HepG2 (cell line): Measurements from ENCODE around the gene SLCO3A1. TPM values are rescaled to one million over a fixed set of nuclear protein-coding genes. Genes with fewer than 3 reads are reported as not detected.

Experiments
- ATAC-seq: fragments of 200-7000 bp; cut with Tn5 transposase; 3 replicates; pipeline ENCODE4 v1.9.1; 2020; ENCODE audit warnings: mild to moderate bottlenecking, moderate library complexity
- BruUV-seq: library from RNA; stranded (reverse); fragments of 400-500 nt; replicated peaks from 2 replicates; lab custom pipeline; 2021; lab: Mats Ljungman, UMichigan
- CTCF ChIA-PET: fragments of 300-600 bp; formaldehyde crosslinking; extraction: SDS; loops from one replicate; lab custom pipeline; 2021; ENCODE audit warnings: low total read pairs, inconsistent platforms, low intra/inter-chr PET ratio; lab: Yijun Ruan, JAX
- POLR2A ChIA-PET: fragments of 350-600 bp; sonication (Branson Sonifier 250); formaldehyde crosslinking; loops from one replicate; lab custom pipeline; 2020; ENCODE audit warnings: antibody characterized with exemption, inconsistent platforms; lab: Yijun Ruan, JAX
- DNase-seq: peaks from one replicate; pipeline ENCODE4 v3.0.0-alpha.2; 2015; ENCODE audit warnings: low spot score
- FAIRE-seq: peaks from 3 replicates; lab custom pipeline; 2011; peaks lifted over from hg19 to GRCh38; lab: Jason Lieb, UNC
- H2AFZ ChIP-seq: one replicate; pipeline ENCODE4 v1.6.1; 2011; ENCODE audit warnings: low read length, inconsistent platforms
- H3K27ac ChIP-seq: fragments of 300-600 bp; 3 replicates; pipeline ENCODE4 v1.8.0; 2011; ENCODE audit warnings: mixed run types, mild to moderate bottlenecking, mixed read lengths, low read length, inconsistent platforms; ENCODE audit not compliant: insufficient read depth; ENCODE audit errors: extremely low read length
- H3K27me3 ChIP-seq, 2 experiments: fragments of 200-600 bp in 1 of 2; 2 replicates in 1 of 2; 3 replicates in 1 of 2; pipeline versions ENCODE4 v1.6.0 to v1.8.0; 2011; ENCODE audit warnings: low read length in 2 of 2, mild to moderate bottlenecking in 2 of 2, moderate library complexity in 2 of 2, inconsistent platforms in 1 of 2; ENCODE audit not compliant: insufficient read depth in 2 of 2, control insufficient read depth in 1 of 2
- H3K36me3 ChIP-seq, 2 experiments: fragments of 200-600 bp in 1 of 2; replicated peaks in 1 of 2; 2 replicates in 1 of 2; 3 replicates in 1 of 2; pipeline versions ENCODE4 v1.5.1 to v1.8.0; 2011; ENCODE audit warnings: low read length in 2 of 2, inconsistent platforms in 1 of 2; ENCODE audit not compliant: insufficient read depth in 2 of 2, control insufficient read depth in 1 of 2
- H3K4me1 ChIP-seq: 2 replicates; pipeline ENCODE4 v1.5.1; 2012; ENCODE audit warnings: low read length, inconsistent platforms; ENCODE audit not compliant: insufficient read depth
- H3K4me2 ChIP-seq: 2 replicates; pipeline ENCODE4 v1.6.0; 2011; ENCODE audit warnings: low read depth, low read length, inconsistent platforms
- H3K4me3 ChIP-seq, 3 experiments: fragments of 200-600 bp in 1 of 3; sonication (generic), shearing (Covaris generic) in 1 of 3; replicated peaks in 1 of 3; 2 replicates each; pipeline ENCODE4 v1.5.1; 2011 to 2016; ENCODE audit warnings: low read length in 3 of 3, inconsistent platforms in 2 of 3, low read depth in 2 of 3, mild to moderate bottlenecking in 2 of 3, control low read depth in 1 of 3, mixed read lengths in 1 of 3; ENCODE audit not compliant: insufficient read depth in 1 of 3
- H3K79me2 ChIP-seq: one replicate; pipeline ENCODE4 v1.6.1; 2011; ENCODE audit warnings: low read length, inconsistent platforms; ENCODE audit not compliant: insufficient read depth
- H3K9ac ChIP-seq: 2 replicates; pipeline ENCODE4 v1.6.0; 2011; ENCODE audit warnings: mild to moderate bottlenecking, low read depth, low read length, inconsistent platforms; ENCODE audit not compliant: insufficient read depth
- H3K9me3 ChIP-seq: 2 replicates; pipeline ENCODE4 v1.5.1; 2012; ENCODE audit warnings: mild to moderate bottlenecking, low read length
- H4K20me1 ChIP-seq: 2 replicates; pipeline ENCODE4 v1.6.0; 2011; ENCODE audit warnings: inconsistent platforms, mild to moderate bottlenecking, low read length, moderate library complexity; ENCODE audit not compliant: insufficient read depth
- CEBPG ChIP-seq: IDR thresholded peaks from 2 replicates; pipeline ENCODE4 v1.6.1; 2016
- U2AF1 ChIP-seq: fragments of 200-400 bp; formaldehyde crosslinking; optimal IDR thresholded peaks from 2 replicates; pipeline ENCODE3; 2017; ENCODE audit warnings: mild to moderate bottlenecking, low read depth, low read length
- ZEB1 ChIP-seq: IDR thresholded peaks from 2 replicates; pipeline ENCODE4 v1.6.1; 2012; ENCODE audit warnings: mild to moderate bottlenecking, low read depth, inconsistent platforms; ENCODE audit not compliant: insufficient replicate concordance
- ZNF138 ChIP-seq: sonication (generic); formaldehyde crosslinking; IDR thresholded peaks from 2 replicates; pipeline ENCODE4 v1.5.0; 2020; ENCODE audit warnings: mild to moderate bottlenecking, low read depth, missing genetic modification reagents
- WGBS: methylation state at CpG from one replicate; pipeline ENCODE4 v1.1.6; 2017; ENCODE audit warnings: low lambda C conversion rate; 5-methylcytosine and 5-hydroxymethylcytosine counted together
- in situ Hi-C: cut with HindIII; loops from 2 replicates; pipeline ENCODE4 v1.10.0; 2017; ENCODE audit warnings: low pct_unique_long_range_greater_than_20kb; ENCODE audit not compliant: extremely low pct_ligation_motif_present
- intact Hi-C: fragments of 100-400 bp; cut with micrococcal nuclease; formaldehyde crosslinking; loops from one replicate; pipeline ENCODE4 v1.10.0; 2022; ENCODE audit not compliant: unreplicated experiment
- polyA plus RNA-seq, 8 experiments: library from polyadenylated mRNA; depleted of rRNA in 3 of 8; stranded (reverse) in 7 of 8; unstranded in 1 of 8; fragments of >200 nt; fragmentation: Illumina TruSeq in 4 of 8; extraction: Trizol in 4 of 8; gene quantifications; 2 replicates each; pipeline versions ENCODE4 v1.2.1 to v1.2.3, GENCODE V29; 2011 to 2016; ENCODE audit warnings: low read depth in 4 of 8, missing spikeins in 1 of 8, mixed read lengths in 1 of 8; ENCODE audit not compliant: insufficient read depth in 1 of 8
- total RNA-seq, 5 experiments: library from RNA; depleted of rRNA; stranded (reverse); fragments of >200 nt; fragmentation: Illumina TruSeq; extraction: Trizol; gene quantifications; 2 replicates each; pipeline ENCODE4 v1.2.3, GENCODE V29; 2016; ENCODE audit warnings: low read depth in 1 of 5
- TF ChIP-seq, protein P1 (sequence below): IDR thresholded peaks from 2 replicates; pipeline ENCODE4 v1.6.1; 2016; ENCODE audit warnings: low read depth, control low read depth
- TF ChIP-seq, protein P2 (sequence below): sonication (generic); formaldehyde crosslinking; IDR thresholded peaks from 2 replicates; pipeline ENCODE4 v1.5.0; 2020; ENCODE audit warnings: missing genetic modification reagents

Gene SLCO3A1
- total and polyA plus RNA-seq, 2 of the 13 experiments (the other 11 are each of a cell fraction or from before 2014, with no cell fraction given) = 0.02 TPM; not detected in 1

DNA sequence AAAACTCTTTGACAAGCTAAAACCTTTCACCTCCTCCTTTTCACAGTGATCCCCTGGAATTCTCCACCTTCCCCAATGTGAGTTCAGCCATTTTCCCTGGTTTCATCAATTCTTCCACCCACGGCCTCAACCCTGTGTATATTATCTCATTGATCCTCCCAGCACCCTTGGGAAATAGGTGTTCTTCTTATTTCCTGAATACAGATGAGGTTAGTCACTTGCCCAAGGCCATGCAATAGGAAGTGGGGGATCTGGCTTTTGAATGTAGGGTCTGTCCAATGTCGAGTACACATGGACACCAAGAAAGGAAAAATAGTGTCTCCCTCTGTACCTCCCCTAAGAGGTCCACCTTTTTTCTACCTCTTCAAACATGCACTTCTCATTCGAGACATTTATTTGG lies 277.4 kb downstream of the SLCO3A1 start (continued):
- TF ChIP-seq, protein P1, sequence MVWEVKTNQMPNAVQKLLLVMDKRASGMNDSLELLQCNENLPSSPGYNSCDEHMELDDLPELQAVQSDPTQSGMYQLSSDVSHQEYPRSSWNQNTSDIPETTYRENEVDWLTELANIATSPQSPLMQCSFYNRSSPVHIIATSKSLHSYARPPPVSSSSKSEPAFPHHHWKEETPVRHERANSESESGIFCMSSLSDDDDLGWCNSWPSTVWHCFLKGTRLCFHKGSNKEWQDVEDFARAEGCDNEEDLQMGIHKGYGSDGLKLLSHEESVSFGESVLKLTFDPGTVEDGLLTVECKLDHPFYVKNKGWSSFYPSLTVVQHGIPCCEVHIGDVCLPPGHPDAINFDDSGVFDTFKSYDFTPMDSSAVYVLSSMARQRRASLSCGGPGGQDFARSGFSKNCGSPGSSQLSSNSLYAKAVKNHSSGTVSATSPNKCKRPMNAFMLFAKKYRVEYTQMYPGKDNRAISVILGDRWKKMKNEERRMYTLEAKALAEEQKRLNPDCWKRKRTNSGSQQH (CRISPR knock-in tag) = no peak
- no peak for TF ChIP-seq CEBPG (CRISPR knock-in tag)

DNA sequence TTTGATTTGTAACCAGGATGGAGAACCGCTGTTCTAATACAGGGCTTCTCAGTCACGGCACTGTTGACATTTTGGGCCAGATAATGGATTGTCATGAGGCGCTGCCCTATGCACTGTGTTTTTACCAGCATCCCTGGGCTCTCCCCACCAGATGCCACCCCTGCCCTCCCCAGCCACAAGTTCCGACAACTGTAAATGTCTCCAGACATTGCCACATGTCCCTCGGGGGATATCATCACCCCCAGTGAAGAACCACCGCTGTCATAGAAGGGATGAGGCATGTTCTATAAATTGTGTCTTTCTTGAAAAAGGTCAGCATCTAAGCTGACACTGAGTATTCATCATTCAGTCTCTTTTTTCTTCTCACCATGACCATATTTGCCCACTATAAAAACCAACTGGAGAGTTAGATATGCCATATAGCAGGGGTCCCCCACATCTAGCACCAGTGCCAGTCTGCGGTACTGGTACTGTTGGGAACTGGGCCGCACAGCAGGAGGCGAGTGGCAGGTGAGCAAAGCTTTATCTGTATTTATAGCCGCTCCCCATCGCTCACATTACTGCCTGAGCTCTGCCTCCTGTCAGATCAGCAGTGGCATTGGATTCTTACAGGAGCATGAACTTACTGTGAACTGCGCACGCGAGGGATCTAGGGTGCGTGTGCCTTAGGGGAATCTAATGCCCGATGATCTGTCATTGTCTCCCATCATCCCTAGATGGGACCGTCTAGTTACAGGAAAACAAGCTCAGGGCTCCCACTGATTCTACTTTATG lies 279.7 kb downstream of the SLCO3A1 start:
- ATAC-seq = no peak
- intact Hi-C loops (no loop called here), in situ Hi-C loops (no loop called here)
- Histone ChIP-seq H3K27ac (no peak overlapping the region), H3K4me2 (no peak overlapping the region), H4K20me1 (no peaks in the 10 kb centered on the region), H3K9ac (no peak overlapping the region), H2AFZ (no peak overlapping the region), H3K79me2 (no peaks in the 10 kb centered on the region), H3K9me3 (no peaks in the 10 kb centered on the region), H3K4me3 (no peak overlapping the region), H3K36me3 (no peaks in the 10 kb centered on the region), H3K4me1 (no peaks in the 10 kb centered on the region), H3K27me3 (no peaks in the 10 kb centered on the region)
- WGBS = 54% methylated on average over 12 of the region's 17 CpGs
- ChIA-PET CTCF (no interaction called here), POLR2A (no interaction called here)
- no TSS peak for BruUV-seq
- FAIRE-seq = no peak
- TF ChIP-seq U2AF1 (no peak), ZEB1 (no peak), ZNF138 (CRISPR knock-in tag) (no peak)
- TF ChIP-seq, protein P2, sequence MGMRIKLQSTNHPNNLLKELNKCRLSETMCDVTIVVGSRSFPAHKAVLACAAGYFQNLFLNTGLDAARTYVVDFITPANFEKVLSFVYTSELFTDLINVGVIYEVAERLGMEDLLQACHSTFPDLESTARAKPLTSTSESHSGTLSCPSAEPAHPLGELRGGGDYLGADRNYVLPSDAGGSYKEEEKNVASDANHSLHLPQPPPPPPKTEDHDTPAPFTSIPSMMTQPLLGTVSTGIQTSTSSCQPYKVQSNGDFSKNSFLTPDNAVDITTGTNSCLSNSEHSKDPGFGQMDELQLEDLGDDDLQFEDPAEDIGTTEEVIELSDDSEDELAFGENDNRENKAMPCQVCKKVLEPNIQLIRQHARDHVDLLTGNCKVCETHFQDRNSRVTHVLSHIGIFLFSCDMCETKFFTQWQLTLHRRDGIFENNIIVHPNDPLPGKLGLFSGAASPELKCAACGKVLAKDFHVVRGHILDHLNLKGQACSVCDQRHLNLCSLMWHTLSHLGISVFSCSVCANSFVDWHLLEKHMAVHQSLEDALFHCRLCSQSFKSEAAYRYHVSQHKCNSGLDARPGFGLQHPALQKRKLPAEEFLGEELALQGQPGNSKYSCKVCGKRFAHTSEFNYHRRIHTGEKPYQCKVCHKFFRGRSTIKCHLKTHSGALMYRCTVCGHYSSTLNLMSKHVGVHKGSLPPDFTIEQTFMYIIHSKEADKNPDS (CRISPR knock-in tag) = no peak
- DNase-seq = no peak
